ENCODE results near the gene ST7. TPM values are rescaled to one million over a fixed set of nuclear protein-coding genes. Genes with fewer than 3 reads are reported as not detected.

The ST7 gene
- total RNA-seq, 1 donor from 2014 or later: 17.0 TPM

GRCh38 chr7:117094457-117094856, 141.2 kb downstream of the ST7 start:
- Histone ChIP-seq H3K36me3 (ENCODE audit: control insufficient read depth, insufficient read depth, low read length) (no peaks in the 10 kb centered on the region), H3K27me3 (ENCODE audit: control insufficient read depth, insufficient read depth, low read length) (no peaks in the 10 kb centered on the region), H3K4me3 (ENCODE audit: low read depth, low read length) (no peak overlapping the region)
- no peak for TF ChIP-seq CTCF (IDR thresholded peaks at IDR 0.05; ENCODE audit: insufficient read depth, low read length, poor library complexity, severe bottlenecking)
- DNase-seq (ENCODE audit: low read depth): no peak

GRCh38 chr7:117095055-117095454, 141.8 kb downstream of the ST7 start:
- Histone ChIP-seq H3K36me3 (ENCODE audit: control insufficient read depth, insufficient read depth, low read length) (no peaks in the 10 kb centered on the region), H3K4me3 (ENCODE audit: low read depth, low read length) (no peak overlapping the region), H3K27me3 (ENCODE audit: control insufficient read depth, insufficient read depth, low read length) (no peaks in the 10 kb centered on the region)
- DNase-seq (ENCODE audit: low read depth): no peak
- no peak for TF ChIP-seq CTCF (IDR thresholded peaks at IDR 0.05; ENCODE audit: insufficient read depth, low read length, poor library complexity, severe bottlenecking)

GRCh38 chr7:117096330-117096729, 143.0 kb downstream of the ST7 start:
- H3K4me3 ChIP-seq (ENCODE audit: low read depth, low read length): no peak overlapping the region
- no peak for TF ChIP-seq CTCF (IDR thresholded peaks at IDR 0.05; ENCODE audit: insufficient read depth, low read length, poor library complexity, severe bottlenecking)
- no peak for DNase-seq (ENCODE audit: low read depth)
- no peaks in the 10 kb centered on the region for H3K27me3 ChIP-seq (ENCODE audit: control insufficient read depth, insufficient read depth, low read length)
- no peaks in the 10 kb centered on the region for H3K36me3 ChIP-seq (ENCODE audit: control insufficient read depth, insufficient read depth, low read length)

GRCh38 chr7:117096942-117097341, 143.6 kb downstream of the ST7 start:
- Histone ChIP-seq H3K27me3 (ENCODE audit: control insufficient read depth, insufficient read depth, low read length) (no peaks in the 10 kb centered on the region), H3K4me3 (ENCODE audit: low read depth, low read length) (no peak overlapping the region), H3K36me3 (ENCODE audit: control insufficient read depth, insufficient read depth, low read length) (no peaks in the 10 kb centered on the region)
- no peak for DNase-seq (ENCODE audit: low read depth)
- TF ChIP-seq CTCF (IDR thresholded peaks at IDR 0.05; ENCODE audit: insufficient read depth, low read length, poor library complexity, severe bottlenecking): no peak

GRCh38 chr7:117097860-117098259, 144.6 kb downstream of the ST7 start:
- no peaks in the 10 kb centered on the region for H3K27me3 ChIP-seq (ENCODE audit: control insufficient read depth, insufficient read depth, low read length)
- TF ChIP-seq CTCF (IDR thresholded peaks at IDR 0.05; ENCODE audit: insufficient read depth, low read length, poor library complexity, severe bottlenecking): no peak
- H3K36me3 ChIP-seq (ENCODE audit: control insufficient read depth, insufficient read depth, low read length): no peaks in the 10 kb centered on the region
- H3K4me3 ChIP-seq (ENCODE audit: low read depth, low read length): no peak overlapping the region
- DNase-seq (ENCODE audit: low read depth): no peak

GRCh38 chr7:117098457-117098856, 145.2 kb downstream of the ST7 start:
- H3K4me3 ChIP-seq (ENCODE audit: low read depth, low read length): no peak overlapping the region
- H3K27me3 ChIP-seq (ENCODE audit: control insufficient read depth, insufficient read depth, low read length): no peaks in the 10 kb centered on the region
- no peak for TF ChIP-seq CTCF (IDR thresholded peaks at IDR 0.05; ENCODE audit: insufficient read depth, low read length, poor library complexity, severe bottlenecking)
- no peaks in the 10 kb centered on the region for H3K36me3 ChIP-seq (ENCODE audit: control insufficient read depth, insufficient read depth, low read length)
- no peak for DNase-seq (ENCODE audit: low read depth)

Measured in kidney epithelial cell (primary cell).